Measurements from ENCODE around the gene SNX15.

Gene SNX15

DNA sequence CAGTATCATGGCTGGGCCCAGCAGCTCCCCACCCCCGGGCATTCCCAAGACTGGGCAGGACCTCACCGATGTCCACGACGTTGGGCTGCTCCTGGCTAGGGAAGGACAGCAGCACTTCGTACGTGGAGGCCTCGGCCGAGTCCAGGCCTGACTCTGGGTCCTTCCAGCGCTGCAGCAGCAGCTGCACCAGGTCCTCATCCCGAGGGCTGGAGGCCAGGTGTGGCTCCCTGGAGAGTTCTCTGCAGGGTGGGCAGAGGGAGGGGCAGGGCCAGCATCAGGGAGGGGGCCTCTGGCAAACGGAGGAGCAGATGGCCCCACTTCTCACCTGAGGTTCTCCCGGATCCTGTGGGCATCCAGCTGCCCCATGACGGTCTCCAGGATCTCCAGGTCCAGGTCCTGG, 30.8 kb downstream of the SNX15 start:
- DNase-seq: no peak

DNA sequence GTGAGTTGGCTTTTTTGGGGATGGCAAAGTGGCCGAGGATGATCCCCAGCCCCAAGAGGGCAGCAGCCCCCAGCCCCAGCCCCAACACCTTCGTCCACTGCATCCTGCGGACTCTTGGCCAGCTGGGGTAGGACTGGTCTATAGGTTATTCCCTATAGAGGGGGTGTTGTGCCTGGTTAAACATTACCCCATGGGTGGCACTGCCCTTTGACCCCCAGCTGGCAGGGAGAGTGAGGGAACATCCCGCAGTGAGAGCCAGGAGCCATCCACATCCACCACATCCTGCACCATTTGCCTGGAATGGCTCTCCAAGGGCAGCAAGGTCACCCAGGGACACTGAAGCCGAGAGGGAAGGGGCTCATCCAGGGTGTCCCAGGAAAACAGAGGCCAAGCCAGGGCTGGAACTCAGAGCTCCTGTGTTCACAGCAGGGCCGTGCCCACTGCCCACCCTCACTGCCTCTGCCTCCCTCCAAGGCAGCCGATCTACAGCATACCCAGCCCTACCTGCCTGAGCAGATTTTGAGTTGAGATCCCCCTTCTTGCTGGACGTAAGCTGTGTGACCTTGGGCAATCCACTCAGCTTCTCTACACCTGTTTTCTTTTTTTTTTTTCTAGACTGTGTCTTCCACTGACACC, 31.3 kb downstream of the SNX15 start, which contains the start of gene NAALADL1:
Gene NAALADL1 (minus strand): TSS at position 135 of the 636 bp plus-strand sequence. CDS start 32 bp downstream, at position 103.
- no peak for DNase-seq

DNA sequence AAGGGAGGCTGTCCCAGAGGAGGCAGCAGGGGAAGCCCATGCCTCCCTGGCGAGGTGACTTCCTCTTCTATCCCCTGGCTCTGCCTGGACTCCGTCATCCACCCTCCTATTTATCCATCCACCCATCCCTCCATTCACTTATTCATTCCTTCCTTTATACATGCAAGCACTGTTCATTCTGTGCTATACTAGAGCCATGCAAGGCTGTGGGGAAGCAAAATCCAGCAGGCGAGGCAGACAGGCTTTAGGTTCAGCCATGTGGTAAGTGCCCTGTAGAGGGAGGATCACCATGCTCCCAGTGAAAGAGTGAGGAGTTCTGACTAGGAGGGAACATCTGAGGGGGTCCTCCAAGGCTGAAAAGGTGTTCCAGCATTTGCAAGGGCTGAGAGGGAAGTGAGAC, 32.3 kb downstream of the SNX15 start:
- DNase-seq: no peak

DNA sequence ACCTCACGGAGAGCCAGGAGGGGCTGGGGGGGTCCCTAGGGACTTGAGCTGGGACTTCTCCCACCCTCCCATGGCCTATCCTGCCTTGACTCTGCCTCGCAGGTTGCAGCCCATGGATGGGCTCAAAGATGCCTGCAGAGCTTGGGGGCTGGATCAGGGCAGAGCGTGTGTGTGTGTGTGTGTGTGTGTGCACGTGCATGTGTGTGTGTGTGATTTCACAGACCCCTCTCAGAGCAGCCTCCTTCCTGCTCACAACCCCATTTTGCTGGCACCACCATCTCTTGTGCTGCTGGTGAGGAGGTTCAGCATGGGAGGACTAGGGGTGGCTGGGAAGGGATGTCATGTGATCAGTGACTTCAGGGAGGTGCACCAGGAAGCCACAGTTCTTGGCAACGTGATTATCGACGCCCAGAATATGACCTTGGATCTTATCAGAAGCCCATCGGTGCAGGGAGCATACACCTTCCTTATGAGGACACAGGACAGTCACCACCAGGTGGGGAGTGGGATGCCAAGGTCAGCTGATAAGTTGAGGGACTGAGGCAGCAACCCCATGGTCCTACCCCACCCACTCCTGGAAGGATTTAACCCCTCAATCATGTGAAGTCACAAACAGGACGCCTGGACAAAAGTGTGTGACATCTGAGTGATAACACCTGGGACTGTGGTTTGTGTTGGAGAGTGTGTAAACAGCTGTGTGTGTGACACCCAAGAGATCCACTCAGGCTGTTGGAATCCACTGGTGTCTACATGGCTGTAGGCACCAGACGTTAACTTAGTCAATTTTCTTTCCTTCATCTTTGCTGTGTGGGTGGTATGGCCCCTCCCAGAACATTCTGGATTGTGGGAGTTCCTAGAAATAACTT, 33.0 kb downstream of the SNX15 start:
- no peak for DNase-seq

GRCh38 chr11:65060913-65061408, 33.7 kb downstream of the SNX15 start:
- DNase-seq: no peak

DNA sequence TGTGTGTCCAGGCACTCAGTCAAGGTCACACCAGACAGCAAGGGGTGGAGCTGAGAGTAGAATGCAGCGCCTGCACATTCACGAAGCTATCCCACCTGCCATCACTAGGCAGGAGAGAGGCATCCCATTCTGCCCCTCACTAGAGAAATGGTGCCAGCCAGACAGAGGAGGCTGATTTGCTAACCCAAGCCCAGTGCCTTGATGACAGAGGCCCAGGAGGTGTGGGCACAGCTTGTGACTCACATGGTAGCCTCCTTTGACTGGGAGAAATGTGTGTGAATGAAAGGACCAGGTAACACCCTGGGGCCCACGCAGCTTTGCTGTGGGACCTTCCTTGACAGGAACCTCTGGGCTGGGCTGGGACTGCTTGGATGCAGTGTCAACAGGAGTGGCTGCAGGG, 36.3 kb downstream of the SNX15 start:
- DNase-seq: no peak

- DNase-seq: no peak
Measured at GRCh38 chr11:65064847-65065240, 37.6 kb downstream of the SNX15 start.

DNA sequence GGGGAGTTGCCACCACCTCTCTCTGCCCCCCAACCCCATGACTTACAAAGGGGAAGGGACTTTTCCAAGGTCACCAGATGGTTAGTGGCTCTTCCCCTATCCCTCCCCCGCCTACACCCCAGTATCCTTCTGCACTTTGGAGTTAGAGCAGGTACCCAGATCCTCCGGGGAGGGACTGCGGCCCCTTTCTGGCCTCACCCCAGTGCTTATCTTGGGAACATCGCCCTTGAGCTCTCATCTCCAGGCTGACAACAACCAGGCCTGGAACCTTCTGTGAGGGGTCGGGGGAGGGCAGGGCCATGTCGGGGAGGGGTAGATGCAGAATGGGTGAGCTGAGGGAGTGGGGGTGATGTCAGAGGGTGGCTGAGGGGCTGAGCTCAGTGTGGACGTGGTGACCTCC, 38.6 kb downstream of the SNX15 start:
- no peak for DNase-seq

- no peak for DNase-seq
Measured at GRCh38 chr11:65066315-65066714, 39.1 kb downstream of the SNX15 start.

DNA sequence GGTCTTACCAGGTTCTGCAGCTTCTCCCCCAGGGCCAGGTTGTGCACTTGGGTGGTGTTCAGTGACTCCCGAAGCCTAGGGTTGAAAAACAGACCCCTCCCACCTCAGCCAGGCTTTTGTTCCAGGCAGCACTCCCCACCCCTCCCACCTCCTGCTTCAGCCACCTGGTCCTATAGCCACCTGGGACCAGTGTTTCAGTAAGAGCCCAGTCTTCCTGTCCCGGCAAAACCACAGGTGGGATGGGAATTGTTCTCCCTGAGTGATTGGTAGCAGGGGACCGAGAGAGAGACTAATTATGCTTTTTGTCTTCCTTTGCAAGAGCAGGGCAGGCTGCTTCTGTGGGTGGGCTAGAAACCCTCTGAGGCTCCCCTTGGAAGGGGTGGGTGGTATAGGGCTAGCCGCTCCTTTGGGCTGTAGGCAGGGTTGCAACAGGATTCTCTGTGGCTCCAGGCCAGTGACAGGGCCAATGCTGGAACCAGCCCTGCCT, 39.6 kb downstream of the SNX15 start:
- DNase-seq: no peak

DNA sequence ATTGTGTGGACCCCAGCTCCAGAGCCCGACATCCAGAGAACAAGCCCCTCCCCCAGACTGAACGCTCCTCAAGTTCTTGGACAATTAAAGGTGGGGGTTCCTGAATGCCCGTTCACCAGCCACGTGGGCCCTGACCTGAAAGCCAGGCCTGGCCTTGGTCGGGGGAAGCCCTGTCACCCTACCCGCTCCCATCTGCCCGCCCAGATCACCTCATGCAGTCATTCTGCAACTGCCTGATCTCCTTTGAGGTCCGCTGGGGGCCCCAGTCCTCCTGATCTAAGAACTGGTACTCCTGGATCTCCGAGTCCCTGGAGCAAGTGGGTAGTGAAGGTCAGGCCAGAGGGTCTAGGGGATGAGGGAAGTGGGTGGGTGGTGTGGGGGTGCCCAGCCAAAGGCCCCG, 40.2 kb downstream of the SNX15 start:
- DNase-seq: no peak

- DNase-seq: no peak
Measured at GRCh38 chr11:65069217-65069616, 42.0 kb downstream of the SNX15 start.

DNA sequence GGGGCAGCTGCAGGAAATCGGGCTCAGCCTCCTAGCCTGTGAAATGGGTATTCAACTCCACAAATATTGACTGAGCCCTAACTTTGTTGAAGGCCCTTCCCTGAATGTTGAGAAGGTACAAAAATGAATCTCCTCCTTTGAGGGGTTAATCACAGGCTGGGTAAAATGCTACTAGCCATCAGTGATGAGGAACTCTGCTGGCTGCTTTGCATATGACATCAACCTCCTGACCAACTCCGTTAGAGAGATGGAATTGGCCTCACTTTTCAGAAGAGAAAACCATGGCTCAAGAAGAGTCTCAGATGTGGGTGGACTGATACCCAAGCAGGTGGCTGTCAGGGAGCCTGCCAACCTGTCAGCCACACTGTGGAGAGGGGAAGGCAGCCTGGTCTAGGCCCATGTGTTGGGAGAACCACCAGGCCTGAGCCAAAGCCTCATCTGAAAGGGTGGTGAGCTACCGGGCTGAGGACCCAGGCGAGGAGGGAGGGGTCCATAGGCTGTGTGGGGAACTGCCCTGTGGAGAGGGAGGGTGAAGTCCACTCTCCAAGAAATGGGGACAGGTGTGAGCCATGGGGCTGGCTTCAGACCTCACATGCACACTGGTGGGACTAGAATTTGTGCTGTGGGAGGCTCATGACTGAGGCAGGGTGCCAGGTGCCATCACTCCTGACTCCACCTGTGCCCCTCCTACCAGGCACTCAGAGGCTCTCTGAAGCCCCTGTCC, 44.8 kb downstream of the SNX15 start:
- no peak for DNase-seq

GRCh38 chr11:65072631-65072966, 45.4 kb downstream of the SNX15 start:
- DNase-seq: no peak

GRCh38 chr11:65077451-65077850, 50.2 kb downstream of the SNX15 start:
- no peak for DNase-seq

- DNase-seq: no peak
Measured at GRCh38 chr11:65078151-65078550, 50.9 kb downstream of the SNX15 start.

DNA sequence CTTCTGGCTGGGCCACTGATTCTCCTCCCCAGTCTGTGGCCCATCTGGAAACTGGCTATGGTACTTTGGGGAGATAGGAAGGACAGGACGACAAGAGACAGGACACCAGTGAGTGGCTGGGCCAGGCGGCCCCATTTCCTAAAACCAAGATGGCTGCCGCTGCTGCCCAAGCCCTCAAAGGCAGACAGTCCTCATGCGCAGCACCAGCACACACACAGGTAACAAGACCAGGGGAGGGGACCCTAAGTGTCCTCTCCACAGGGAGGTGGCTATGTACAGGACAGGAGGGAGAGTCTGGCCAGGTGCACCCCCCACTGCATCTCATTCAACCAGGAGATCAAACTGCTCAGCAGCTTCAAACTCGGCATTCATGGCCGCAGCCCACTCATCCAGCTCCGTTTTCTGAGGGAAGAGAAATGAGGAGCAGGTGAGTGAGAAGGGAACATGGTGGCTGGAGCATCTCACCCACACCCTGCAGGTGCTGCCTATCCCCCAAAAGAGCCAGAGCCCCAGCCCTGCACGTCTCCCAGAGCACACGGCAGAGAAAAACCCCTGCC, 51.6 kb downstream of the SNX15 start:
- DNase-seq: no peak

DNA sequence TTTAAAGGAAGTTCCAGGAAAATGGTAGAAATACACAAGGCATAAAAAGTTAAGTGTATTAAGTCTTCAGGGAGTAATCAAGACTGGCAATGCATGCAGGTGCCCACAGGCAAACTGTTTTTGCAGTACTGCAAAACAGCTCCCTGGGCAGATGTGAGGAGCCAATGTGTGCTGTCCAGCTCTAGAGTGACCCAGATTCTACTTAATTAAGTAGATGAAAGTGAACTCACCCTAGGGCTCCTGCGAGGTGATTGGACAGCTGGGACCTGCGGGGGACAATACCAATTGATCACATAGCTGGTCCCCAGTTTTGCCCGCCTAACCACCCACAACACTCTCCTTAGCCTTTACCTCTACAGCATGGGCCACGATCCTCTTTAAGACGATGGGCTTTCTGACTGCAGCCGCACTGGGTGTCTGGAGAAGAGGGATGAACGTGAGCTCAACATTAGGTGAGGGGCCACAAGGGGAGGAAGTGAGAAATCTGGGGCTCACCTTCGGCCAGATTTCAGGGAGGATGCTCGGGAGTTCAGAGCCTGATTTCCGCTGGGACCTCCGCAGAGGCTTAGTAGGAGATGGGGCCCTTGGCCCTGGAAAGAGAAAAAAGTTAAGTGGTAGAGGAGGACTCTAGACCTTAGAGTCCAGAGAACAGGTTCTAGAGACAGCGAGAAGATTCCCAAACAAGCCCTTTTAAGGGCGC, 56.0 kb downstream of the SNX15 start:
- no peak for DNase-seq

- DNase-seq: peak; percentile 97
Measured at GRCh38 chr11:65083834-65084597, 56.8 kb downstream of the SNX15 start, which contains the start of the genes CDCA5 and ZFPL1. Gene CDCA5 (minus strand): TSS chr11:65084040. CDS start chr11:65083978, 62 bp downstream. Gene ZFPL1 (plus strand): TSS chr11:65084222. CDS start chr11:65084699, 477 bp downstream.

- DNase-seq: no peak
Measured at GRCh38 chr11:65084598-65085375, 57.5 kb downstream of the SNX15 start.

- no peak for DNase-seq
Measured at GRCh38 chr11:65085446-65085845, 58.2 kb downstream of the SNX15 start.
